Keratinocyte (primary cell): ENCODE measurements around the gene SMAD6.

Experiments used
- EZH2 ChIP-seq: IDR thresholded peaks from one replicate; pipeline ENCODE4 v1.6.1; 2012; ENCODE audit warnings: inconsistent platforms, mild to moderate bottlenecking, low read length, moderate library complexity
- TF ChIP-seq, protein P1 (sequence below), 3 experiments: IDR thresholded peaks in 1 of 3; conservative IDR thresholded peaks in 1 of 3; optimal IDR thresholded peaks in 1 of 3; 2 replicates in 2 of 3; 3 replicates in 1 of 3; pipeline versions ENCODE3 to v1.5.1; 2011; ENCODE audit warnings: low read length in 3 of 3, mild to moderate bottlenecking in 3 of 3, moderate library complexity in 2 of 3, control low read depth in 1 of 3, inconsistent platforms in 1 of 3; ENCODE audit not compliant: insufficient read depth in 2 of 3; ENCODE audit errors: extremely low read depth in 1 of 3

DNA sequence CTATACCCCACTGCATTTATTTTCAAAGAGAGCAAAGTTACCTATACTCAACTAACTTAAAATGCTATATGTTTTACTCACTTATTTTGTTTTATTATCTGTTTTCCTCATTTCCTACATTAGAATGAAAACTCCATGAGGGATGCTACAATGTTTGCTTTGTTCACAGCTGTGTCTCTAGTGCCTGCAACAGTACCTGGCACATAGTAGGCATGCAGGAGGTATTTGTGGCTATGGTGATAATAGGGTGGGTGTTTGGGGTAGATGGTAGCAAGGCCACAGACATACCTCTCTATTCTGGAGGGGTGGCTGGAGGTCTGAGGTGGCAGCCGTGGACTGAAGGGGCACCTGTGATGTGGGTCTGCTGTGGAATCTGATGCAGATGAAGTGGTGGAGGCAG lies 24.7 kb upstream of the SMAD6 start:
- TF ChIP-seq, protein P1, sequence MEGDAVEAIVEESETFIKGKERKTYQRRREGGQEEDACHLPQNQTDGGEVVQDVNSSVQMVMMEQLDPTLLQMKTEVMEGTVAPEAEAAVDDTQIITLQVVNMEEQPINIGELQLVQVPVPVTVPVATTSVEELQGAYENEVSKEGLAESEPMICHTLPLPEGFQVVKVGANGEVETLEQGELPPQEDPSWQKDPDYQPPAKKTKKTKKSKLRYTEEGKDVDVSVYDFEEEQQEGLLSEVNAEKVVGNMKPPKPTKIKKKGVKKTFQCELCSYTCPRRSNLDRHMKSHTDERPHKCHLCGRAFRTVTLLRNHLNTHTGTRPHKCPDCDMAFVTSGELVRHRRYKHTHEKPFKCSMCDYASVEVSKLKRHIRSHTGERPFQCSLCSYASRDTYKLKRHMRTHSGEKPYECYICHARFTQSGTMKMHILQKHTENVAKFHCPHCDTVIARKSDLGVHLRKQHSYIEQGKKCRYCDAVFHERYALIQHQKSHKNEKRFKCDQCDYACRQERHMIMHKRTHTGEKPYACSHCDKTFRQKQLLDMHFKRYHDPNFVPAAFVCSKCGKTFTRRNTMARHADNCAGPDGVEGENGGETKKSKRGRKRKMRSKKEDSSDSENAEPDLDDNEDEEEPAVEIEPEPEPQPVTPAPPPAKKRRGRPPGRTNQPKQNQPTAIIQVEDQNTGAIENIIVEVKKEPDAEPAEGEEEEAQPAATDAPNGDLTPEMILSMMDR (optimal IDR thresholded peaks at IDR 0.05 in 1 of 3, IDR thresholded peaks at IDR 0.05 in 1 of 3, conservative IDR thresholded peaks at IDR 0.05 in 1 of 3; ENCODE audit: extremely low read depth in 1 of 3, insufficient read depth in 2 of 3, low read length in 3 of 3), result no peak
- TF ChIP-seq EZH2, result no peak
